ENCODE data around the gene RUSF1.

RUSF1 gene

DNA sequence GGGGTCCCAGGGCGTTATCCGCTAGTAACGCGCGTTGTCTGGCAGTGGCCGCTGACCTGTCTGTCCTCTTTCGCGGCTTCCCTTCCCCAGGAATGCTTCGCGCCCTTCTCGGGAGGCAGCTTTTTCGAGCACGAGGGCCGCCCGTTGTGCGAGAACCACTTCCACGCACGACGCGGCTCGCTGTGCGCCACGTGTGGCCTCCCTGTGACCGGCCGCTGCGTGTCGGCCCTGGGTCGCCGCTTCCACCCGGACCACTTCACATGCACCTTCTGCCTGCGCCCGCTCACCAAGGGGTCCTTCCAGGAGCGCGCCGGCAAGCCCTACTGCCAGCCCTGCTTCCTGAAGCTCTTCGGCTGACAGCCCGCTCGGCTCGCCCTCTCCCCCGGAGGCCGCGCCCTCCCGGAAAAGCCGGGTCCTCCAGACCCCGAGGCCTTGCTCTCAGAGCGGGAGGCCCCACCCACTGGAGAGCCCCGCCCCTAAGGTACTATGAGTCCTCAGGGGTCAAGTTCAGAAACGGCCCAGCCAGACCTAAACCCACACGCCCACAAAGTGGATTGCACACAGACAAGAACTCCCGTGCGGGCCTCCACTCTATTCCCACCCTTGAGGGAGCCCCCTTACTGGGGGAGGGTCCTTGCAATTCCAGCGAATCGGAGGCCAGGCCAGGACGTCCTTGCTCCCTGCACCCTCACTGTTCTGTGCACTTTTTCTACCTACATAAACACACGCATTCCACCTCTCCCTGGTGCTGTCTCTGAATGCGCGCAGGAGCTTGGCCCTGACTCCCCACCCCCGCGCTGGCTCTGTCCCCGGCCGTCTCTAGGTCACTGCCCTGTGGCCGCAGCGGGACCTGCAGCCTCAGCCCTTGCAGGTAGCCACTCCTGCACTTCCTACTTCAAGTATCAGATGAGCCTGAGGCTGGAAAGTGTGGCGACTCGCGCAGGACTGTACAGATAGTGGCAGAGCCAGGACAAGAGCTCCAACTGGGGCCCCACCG, 30.7 kb downstream of the RUSF1 start:
- TF ChIP-seq, protein P1, sequence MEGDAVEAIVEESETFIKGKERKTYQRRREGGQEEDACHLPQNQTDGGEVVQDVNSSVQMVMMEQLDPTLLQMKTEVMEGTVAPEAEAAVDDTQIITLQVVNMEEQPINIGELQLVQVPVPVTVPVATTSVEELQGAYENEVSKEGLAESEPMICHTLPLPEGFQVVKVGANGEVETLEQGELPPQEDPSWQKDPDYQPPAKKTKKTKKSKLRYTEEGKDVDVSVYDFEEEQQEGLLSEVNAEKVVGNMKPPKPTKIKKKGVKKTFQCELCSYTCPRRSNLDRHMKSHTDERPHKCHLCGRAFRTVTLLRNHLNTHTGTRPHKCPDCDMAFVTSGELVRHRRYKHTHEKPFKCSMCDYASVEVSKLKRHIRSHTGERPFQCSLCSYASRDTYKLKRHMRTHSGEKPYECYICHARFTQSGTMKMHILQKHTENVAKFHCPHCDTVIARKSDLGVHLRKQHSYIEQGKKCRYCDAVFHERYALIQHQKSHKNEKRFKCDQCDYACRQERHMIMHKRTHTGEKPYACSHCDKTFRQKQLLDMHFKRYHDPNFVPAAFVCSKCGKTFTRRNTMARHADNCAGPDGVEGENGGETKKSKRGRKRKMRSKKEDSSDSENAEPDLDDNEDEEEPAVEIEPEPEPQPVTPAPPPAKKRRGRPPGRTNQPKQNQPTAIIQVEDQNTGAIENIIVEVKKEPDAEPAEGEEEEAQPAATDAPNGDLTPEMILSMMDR (IDR thresholded peaks at IDR 0.05; ENCODE audit: low read depth, low read length): no peak
- TF ChIP-seq, protein P2, sequence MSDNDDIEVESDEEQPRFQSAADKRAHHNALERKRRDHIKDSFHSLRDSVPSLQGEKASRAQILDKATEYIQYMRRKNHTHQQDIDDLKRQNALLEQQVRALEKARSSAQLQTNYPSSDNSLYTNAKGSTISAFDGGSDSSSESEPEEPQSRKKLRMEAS (IDR thresholded peaks at IDR 0.05; ENCODE audit: low read depth, low read length): peak; percentile 51; the same call in 1 of the 2 replicates
- TF ChIP-seq MYC (IDR thresholded peaks at IDR 0.05; ENCODE audit: low read depth, low read length) (peak; percentile 4; the same call in 1 of the 2 replicates), POLR2A (IDR thresholded peaks at IDR 0.05; ENCODE audit: extremely low read depth, insufficient read length) (peak; percentile 51)
- peak; percentile 91 for DNase-seq (ENCODE audit: low read depth)

DNA sequence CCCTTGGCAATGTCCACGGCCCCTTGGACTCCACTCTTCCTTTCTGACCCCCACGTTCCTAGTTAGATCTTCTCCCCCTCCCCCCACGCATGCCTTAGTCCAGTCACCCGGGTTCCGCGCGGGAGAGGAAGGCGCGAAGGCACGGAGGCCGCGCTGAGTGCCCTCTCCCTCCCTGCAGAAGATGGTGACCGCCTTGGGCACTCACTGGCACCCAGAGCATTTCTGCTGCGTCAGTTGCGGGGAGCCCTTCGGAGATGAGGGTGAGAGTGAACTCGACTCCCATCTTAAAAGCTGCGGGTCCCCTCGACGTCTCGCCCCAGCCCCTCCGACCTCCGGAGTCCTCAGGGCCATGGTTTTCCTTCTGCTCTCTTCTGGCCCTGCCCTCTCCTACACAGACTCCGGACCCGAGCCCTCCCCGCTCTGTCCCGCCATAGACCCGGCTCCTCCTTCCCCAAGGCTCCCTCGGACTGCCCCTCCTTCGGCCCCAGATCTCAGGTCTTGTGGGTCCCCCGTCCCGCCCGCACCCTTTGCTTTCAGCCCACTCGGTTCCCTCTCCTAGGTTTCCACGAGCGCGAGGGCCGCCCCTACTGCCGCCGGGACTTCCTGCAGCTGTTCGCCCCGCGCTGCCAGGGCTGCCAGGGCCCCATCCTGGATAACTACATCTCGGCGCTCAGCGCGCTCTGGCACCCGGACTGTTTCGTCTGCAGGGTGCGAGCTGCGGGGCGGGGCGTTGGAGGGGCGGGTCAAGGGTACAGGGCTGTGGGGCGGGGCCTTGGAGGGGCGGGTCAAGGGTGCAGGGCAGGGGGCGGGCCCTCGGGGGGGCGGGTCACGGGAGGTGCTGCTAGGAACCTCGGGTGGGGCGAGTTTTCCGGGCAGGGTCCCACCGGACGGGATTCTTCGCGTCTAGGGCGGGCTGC, 31.6 kb downstream of the RUSF1 start:
- TF ChIP-seq POLR2A (IDR thresholded peaks at IDR 0.05; ENCODE audit: extremely low read depth, insufficient read length) (peak; percentile 43), MYC (IDR thresholded peaks at IDR 0.05; ENCODE audit: low read depth, low read length) (no peak)
- peak; percentile 89 for DNase-seq (ENCODE audit: low read depth)
- H3K4me3 ChIP-seq (ENCODE audit: low read depth, low read length): peak overlapping the region; percentile 62

More for the DNA sequence above, 30.7 kb downstream of the RUSF1 start:
- H3K4me3 ChIP-seq (ENCODE audit: low read depth, low read length): peak overlapping the region; percentile 62

DNA sequence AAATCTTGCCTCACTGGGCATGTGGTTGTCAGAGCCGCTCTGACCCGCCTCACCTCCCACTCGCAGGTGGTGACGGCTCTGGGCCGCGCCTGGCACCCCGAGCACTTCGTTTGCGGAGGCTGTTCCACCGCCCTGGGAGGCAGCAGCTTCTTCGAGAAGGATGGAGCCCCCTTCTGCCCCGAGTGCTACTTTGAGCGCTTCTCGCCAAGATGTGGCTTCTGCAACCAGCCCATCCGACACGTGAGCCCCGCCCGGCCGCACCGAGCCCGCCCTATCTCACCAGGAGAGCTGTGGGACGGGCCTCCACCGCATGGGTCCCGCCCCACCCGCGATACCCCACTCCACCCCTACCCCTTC, 32.3 kb downstream of the RUSF1 start:
- TF ChIP-seq, protein P1 (IDR thresholded peaks at IDR 0.05; ENCODE audit: low read depth, low read length): no peak
- no peak for TF ChIP-seq POLR2A (IDR thresholded peaks at IDR 0.05; ENCODE audit: extremely low read depth, insufficient read length)
- TF ChIP-seq, protein P2 (IDR thresholded peaks at IDR 0.05; ENCODE audit: low read depth, low read length): no peak
- no peak for TF ChIP-seq MYC (IDR thresholded peaks at IDR 0.05; ENCODE audit: low read depth, low read length)
- peak; percentile 51 for DNase-seq (ENCODE audit: low read depth)

DNA sequence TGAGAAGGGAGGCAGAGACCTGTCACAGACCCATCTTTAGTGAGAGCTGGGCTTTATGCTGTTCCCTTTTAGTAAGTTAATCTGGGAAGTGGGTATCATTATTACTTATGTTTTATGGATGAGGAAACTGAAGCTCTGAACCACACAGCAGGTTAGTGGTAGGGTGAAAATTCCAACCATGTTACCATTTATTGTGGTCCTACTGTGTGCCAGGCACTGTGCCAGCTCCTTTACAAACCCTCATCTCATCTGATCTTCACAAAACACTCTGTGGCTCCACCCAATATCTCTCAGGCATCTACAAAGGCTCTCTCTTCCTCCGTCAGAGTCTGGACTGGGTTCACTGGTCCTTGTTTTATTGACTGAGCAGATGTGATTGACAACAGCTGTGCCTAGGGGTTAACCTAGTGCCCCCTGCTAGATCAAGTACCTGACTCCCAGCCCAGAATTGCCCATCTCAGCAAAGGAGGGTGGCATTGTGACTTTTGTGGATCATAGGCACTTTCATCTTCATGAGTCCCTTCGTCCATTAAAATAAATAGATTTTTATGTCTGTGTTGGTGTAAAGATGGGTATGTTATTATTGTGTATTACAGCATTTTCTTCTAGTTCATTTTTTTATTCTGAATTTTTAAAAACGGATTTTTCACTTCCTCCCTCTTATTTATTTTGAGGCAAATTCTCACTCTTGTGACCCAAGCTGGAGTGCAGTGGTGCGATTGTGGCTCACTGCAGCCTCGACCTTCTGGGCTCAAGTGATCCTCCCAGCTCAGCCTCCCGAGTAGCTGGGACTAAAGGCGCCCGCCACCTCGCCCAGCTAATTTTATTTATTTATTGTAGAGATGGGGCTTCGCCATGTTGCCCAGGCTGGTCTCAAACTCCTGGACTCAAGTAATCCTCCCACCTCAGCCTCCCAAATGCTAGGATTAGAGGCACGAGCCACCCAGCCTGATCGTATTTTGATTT, 33.1 kb downstream of the RUSF1 start:
- no peak for DNase-seq (ENCODE audit: low read depth)
- TF ChIP-seq MYC (IDR thresholded peaks at IDR 0.05; ENCODE audit: low read depth, low read length) (no peak), POLR2A (IDR thresholded peaks at IDR 0.05; ENCODE audit: extremely low read depth, insufficient read length) (no peak)
- TF ChIP-seq, protein P2 (IDR thresholded peaks at IDR 0.05; ENCODE audit: low read depth, low read length): no peak
- TF ChIP-seq, protein P1 (IDR thresholded peaks at IDR 0.05; ENCODE audit: low read depth, low read length): no peak
- H3K4me3 ChIP-seq (ENCODE audit: low read depth, low read length): no peak overlapping the region

More for the DNA sequence above, 32.3 kb downstream of the RUSF1 start:
- H3K4me3 ChIP-seq (ENCODE audit: low read depth, low read length): no peak overlapping the region

DNA sequence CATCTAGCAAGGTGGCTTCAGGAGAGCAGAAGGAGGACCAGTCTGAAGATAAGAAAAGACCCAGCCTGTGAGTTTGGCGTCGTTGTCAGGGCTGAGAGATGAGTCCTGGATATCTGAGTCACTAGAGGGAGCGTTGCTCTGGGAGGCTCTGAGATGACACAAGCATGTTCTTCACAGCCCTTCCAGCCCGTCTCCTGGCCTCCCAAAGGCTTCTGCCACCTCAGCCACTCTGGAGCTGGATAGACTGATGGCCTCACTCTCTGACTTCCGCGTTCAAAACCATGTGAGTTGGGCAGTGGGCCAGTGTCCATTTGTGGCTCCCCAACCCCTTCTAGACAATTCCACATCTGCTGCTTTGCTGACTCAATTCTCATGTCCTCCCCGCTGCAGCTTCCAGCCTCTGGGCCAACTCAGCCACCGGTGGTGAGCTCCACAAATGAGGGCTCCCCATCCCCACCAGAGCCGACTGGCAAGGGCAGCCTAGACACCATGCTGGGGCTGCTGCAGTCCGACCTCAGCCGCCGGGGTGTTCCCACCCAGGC, 33.9 kb downstream of the RUSF1 start:
- no peak overlapping the region for H3K4me3 ChIP-seq (ENCODE audit: low read depth, low read length)
- TF ChIP-seq MYC (IDR thresholded peaks at IDR 0.05; ENCODE audit: low read depth, low read length) (no peak), POLR2A (IDR thresholded peaks at IDR 0.05; ENCODE audit: extremely low read depth, insufficient read length) (no peak)
- TF ChIP-seq, protein P2 (IDR thresholded peaks at IDR 0.05; ENCODE audit: low read depth, low read length): no peak
- TF ChIP-seq, protein P1 (IDR thresholded peaks at IDR 0.05; ENCODE audit: low read depth, low read length): no peak
- peak; percentile 40 for DNase-seq (ENCODE audit: low read depth)

All from NB4 (cell line).